IMR-90 (cell line): ENCODE measurements around the gene R3HDM4. TPM values are rescaled to one million over a fixed set of nuclear protein-coding genes. Genes with fewer than 3 reads are reported as not detected.

ENCODE experiments used
- ATAC-seq: fragments of 200-7000 bp; cut with Tn5 transposase; 2 replicates; pipeline ENCODE4 v1.9.1; 2020; ENCODE audit warnings: low read depth, mild to moderate bottlenecking, moderate library complexity
- BruUV-seq: library from RNA; stranded (reverse); fragments of 400-500 nt; replicated peaks from 2 replicates; lab custom pipeline; 2021; lab: Mats Ljungman, UMichigan
- CTCF ChIA-PET: fragments of 300-600 bp; formaldehyde crosslinking; extraction: SDS; loops from one replicate; lab custom pipeline; 2021; ENCODE audit warnings: antibody characterized with exemption; lab: Yijun Ruan, JAX
- POLR2A ChIA-PET: fragments of 300-600 bp; sonication (Branson Sonifier 250); formaldehyde crosslinking; loops from one replicate; lab custom pipeline; 2022; ENCODE audit warnings: antibody characterized with exemption; ENCODE audit not compliant: unreplicated experiment; lab: Charles Lee
- DNase-seq: peaks from one replicate; pipeline ENCODE4 v3.0.0; 2013
- H2AFZ ChIP-seq: replicated peaks from 2 replicates; pipeline ENCODE3; 2013; ENCODE audit warnings: low read length, mild to moderate bottlenecking; ENCODE audit not compliant: poor library complexity
- H2AK5ac ChIP-seq: 2 replicates; pipeline ENCODE4 v1.6.1; 2013; ENCODE audit warnings: low read depth, low read length, inconsistent platforms
- H2AK9ac ChIP-seq: replicated peaks from 2 replicates; pipeline ENCODE3; 2013; ENCODE audit warnings: mild to moderate bottlenecking, low read depth, low read length, moderate library complexity; ENCODE audit not compliant: poor library complexity
- H2BK120ac ChIP-seq: 2 replicates; pipeline ENCODE4 v1.6.1; 2013; ENCODE audit warnings: low read depth, low read length, inconsistent platforms
- H2BK15ac ChIP-seq: 3 replicates; pipeline ENCODE4 v1.6.1; 2013; ENCODE audit warnings: low read depth, low read length, inconsistent platforms
- H2BK20ac ChIP-seq: 2 replicates; pipeline ENCODE4 v1.6.1; 2013; ENCODE audit warnings: low read depth, mild to moderate bottlenecking, inconsistent platforms, low read length, moderate library complexity
- H2BK5ac ChIP-seq: 2 replicates; pipeline ENCODE4 v1.6.1; 2013; ENCODE audit warnings: mild to moderate bottlenecking, low read depth, low read length, inconsistent platforms; ENCODE audit not compliant: poor library complexity, severe bottlenecking
- H3K14ac ChIP-seq: replicated peaks from 2 replicates; pipeline ENCODE4 v1.6.1; 2013; ENCODE audit warnings: low read depth, low read length, inconsistent platforms
- H3K18ac ChIP-seq: 2 replicates; pipeline ENCODE4 v1.6.1; 2013; ENCODE audit warnings: low read depth, low read length, control low read depth
- H3K23ac ChIP-seq: 2 replicates; pipeline ENCODE4 v1.6.1; 2013; ENCODE audit warnings: low read depth, low read length, inconsistent platforms
- H3K27ac ChIP-seq: 2 replicates; pipeline ENCODE4 v1.5.1; 2013; ENCODE audit warnings: mild to moderate bottlenecking, control low read depth, low read length; ENCODE audit not compliant: insufficient read depth
- H3K27me3 ChIP-seq: 2 replicates; pipeline ENCODE4 v1.6.1; 2013; ENCODE audit warnings: low read length; ENCODE audit not compliant: control insufficient read depth, insufficient read depth
- H3K36me3 ChIP-seq: 2 replicates; pipeline ENCODE4 v1.6.1; 2013; ENCODE audit warnings: low read length, mixed read lengths; ENCODE audit not compliant: control insufficient read depth, insufficient read depth
- H3K4ac ChIP-seq: 2 replicates; pipeline ENCODE4 v1.6.1; 2013; ENCODE audit warnings: low read depth, low read length, inconsistent platforms
- H3K4me1 ChIP-seq: 2 replicates; pipeline ENCODE4 v1.6.1; 2013; ENCODE audit warnings: low read length, mixed read lengths; ENCODE audit not compliant: control insufficient read depth, insufficient read depth
- H3K4me2 ChIP-seq: 2 replicates; pipeline ENCODE4 v1.6.1; 2013; ENCODE audit warnings: low read depth, mild to moderate bottlenecking, control low read depth, low read length, moderate library complexity
- H3K4me3 ChIP-seq: 2 replicates; pipeline ENCODE4 v1.5.1; 2013; ENCODE audit warnings: low read depth, mild to moderate bottlenecking, control low read depth, low read length, moderate library complexity; ENCODE audit not compliant: insufficient read depth
- H3K56ac ChIP-seq: 2 replicates; pipeline ENCODE4 v1.6.1; 2013; ENCODE audit warnings: low read length, inconsistent platforms; ENCODE audit not compliant: insufficient read depth; ENCODE audit errors: extremely low read depth
- H3K79me1 ChIP-seq, 2 experiments: 2 replicates each; pipeline ENCODE4 v1.6.1; 2013; ENCODE audit warnings: low read length in 2 of 2, inconsistent platforms in 1 of 2, low read depth in 1 of 2
- H3K9ac ChIP-seq: 2 replicates; pipeline ENCODE4 v1.6.1; 2013; ENCODE audit warnings: low read depth, low read length, control low read depth
- H3K9me1 ChIP-seq: 2 replicates; pipeline ENCODE4 v1.6.1; 2013; ENCODE audit warnings: low read length, inconsistent platforms; ENCODE audit not compliant: insufficient read depth
- H3K9me3 ChIP-seq: 2 replicates; pipeline ENCODE4 v1.6.1; 2013; ENCODE audit warnings: low read length; ENCODE audit not compliant: control insufficient read depth, insufficient read depth
- H4K20me1 ChIP-seq: 2 replicates; pipeline ENCODE4 v1.6.1; 2013; ENCODE audit warnings: low read length, inconsistent platforms; ENCODE audit not compliant: insufficient read depth
- H4K5ac ChIP-seq: 2 replicates; pipeline ENCODE4 v1.6.1; 2013; ENCODE audit warnings: mild to moderate bottlenecking, low read depth, low read length, control low read depth
- H4K8ac ChIP-seq, 2 experiments: 2 replicates each; pipeline ENCODE4 v1.6.1; 2013; ENCODE audit warnings: low read depth in 2 of 2, low read length in 2 of 2, control low read depth in 1 of 2, inconsistent platforms in 1 of 2
- H4K91ac ChIP-seq: 2 replicates; pipeline ENCODE4 v1.6.1; 2013; ENCODE audit warnings: low read depth, low read length, inconsistent platforms; ENCODE audit not compliant: insufficient read depth
- BHLHE40 ChIP-seq: fragments of 150-350 bp; IDR thresholded peaks from 2 replicates; pipeline ENCODE4 v1.6.1; 2016; ENCODE audit warnings: mild to moderate bottlenecking, low read depth, low read length
- RCOR1 ChIP-seq: IDR thresholded peaks from 2 replicates; pipeline ENCODE4 v1.6.1; 2012; ENCODE audit warnings: mild to moderate bottlenecking, low read length, improper control_type of control experiment; ENCODE audit not compliant: insufficient replicate concordance
- WGBS, 2 experiments: methylation state at CpG; one replicate each; pipeline versions ENCODE4 v1.1.5 to v1.1.7; 2013; ENCODE audit warnings: missing lambda C conversion rate in 2 of 2; ENCODE audit not compliant: insufficient read length in 1 of 2; ENCODE audit errors: extremely low coverage in 2 of 2; 5-methylcytosine and 5-hydroxymethylcytosine counted together
- dilution Hi-C: fragments of 300-500 bp; cut with HindIII; formaldehyde crosslinking; loops from one replicate; pipeline ENCODE4 v1.14.3; 2018; ENCODE audit warnings: low sequenced_read_pairs; ENCODE audit not compliant: unreplicated experiment
- in situ Hi-C: fragments of 300-500 bp; cut with MboI; formaldehyde crosslinking; loops from 3 replicates; pipeline ENCODE4 v1.14.3; 2019; ENCODE audit warnings: low sequenced_read_pairs, inconsistent platforms, mixed read lengths
- intact Hi-C: fragments of 100-400 bp; cut with micrococcal nuclease; formaldehyde crosslinking; loops from 2 replicates; pipeline ENCODE4 v1.10.0; 2022
- polyA plus RNA-seq, 3 experiments: library from polyadenylated mRNA; depleted of rRNA; stranded (reverse); fragments of >200 nt; gene quantifications; 2 replicates each; pipeline ENCODE4 v1.2.3, GENCODE V29; 2012; ENCODE audit warnings: low replicate concordance in 1 of 3
- total RNA-seq: library from RNA; depleted of rRNA; stranded (reverse); fragments of >200 nt; gene quantifications from 2 replicates; pipeline ENCODE4 v1.2.3, GENCODE V29; 2012
- TF ChIP-seq, protein P1 (sequence below): conservative IDR thresholded peaks from 2 replicates; pipeline ENCODE4 v1.5.1; 2012; ENCODE audit warnings: mild to moderate bottlenecking, low read depth, low read length, improper control_type of control experiment

Gene R3HDM4
- total and polyA plus RNA-seq, 2 of the 4 experiments (the other 2 are of a cell fraction) = 9.0 to 51.5 TPM

DNA sequence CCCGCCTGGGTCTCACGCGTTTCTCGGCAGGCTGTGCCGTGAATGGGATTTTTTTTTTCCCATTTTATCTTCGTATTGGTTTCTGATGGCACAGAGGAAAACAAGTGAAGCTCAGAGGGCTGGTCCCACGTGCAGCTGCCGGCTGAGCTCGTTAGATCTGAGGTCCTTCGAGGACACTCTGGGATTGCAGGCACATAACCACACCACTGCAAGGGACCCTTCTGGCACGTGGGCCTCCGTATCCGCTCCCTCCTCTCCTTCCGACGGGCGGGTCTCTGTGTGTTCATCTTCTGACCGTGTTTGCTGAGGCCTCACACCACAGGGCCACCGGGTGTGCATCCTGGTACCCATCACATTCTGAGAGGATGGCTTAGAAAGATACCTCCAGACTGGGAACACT lies 36.9 kb downstream of the R3HDM4 start:
- ATAC-seq = no peak
- Histone ChIP-seq H3K9me1 (no peaks in the 10 kb centered on the region), H3K4me1 (peaks cover 5% of the 10 kb centered on the region), H2BK5ac (no peak overlapping the region), H3K4me2 (no peak overlapping the region), H2AK5ac (no peak overlapping the region), H4K20me1 (peaks cover 15% of the 10 kb centered on the region), H4K5ac (no peak overlapping the region), H3K23ac (no peak overlapping the region), H3K79me1 (peaks cover 0 to 4% of the 10 kb centered on the region in 2 experiments; a peak in 1 of 4 replicates), H2AK9ac (no peak overlapping the region), H2AFZ (no peak overlapping the region), H3K14ac (no peak overlapping the region), H3K4ac (no peak overlapping the region), H3K27ac (no peak overlapping the region), H2BK15ac (no peak overlapping the region), H3K4me3 (no peak overlapping the region), H3K27me3 (no peaks in the 10 kb centered on the region), H3K18ac (no peak overlapping the region), H2BK20ac (no peak overlapping the region), H3K9ac (no peak overlapping the region), H4K91ac (no peak overlapping the region), H4K8ac (no peak overlapping the region), H3K9me3 (no peaks in the 10 kb centered on the region), H3K56ac (no peak overlapping the region), H3K36me3 (peaks cover 43% of the 10 kb centered on the region), H2BK120ac (no peak overlapping the region)
- 85% methylated on average over 15 of the region's 18 CpGs; no CpG with 5 or more reads in 1 of the 2 experiments for WGBS, 2 experiments
- dilution Hi-C loops (no loop called here), in situ Hi-C loops (no loop called here), intact Hi-C loops (no loop called here)
- ChIA-PET POLR2A (no interaction called here), CTCF (no interaction called here)
- BruUV-seq = no TSS peak
- TF ChIP-seq BHLHE40 (no peak), RCOR1 (no peak)
- TF ChIP-seq, protein P1, sequence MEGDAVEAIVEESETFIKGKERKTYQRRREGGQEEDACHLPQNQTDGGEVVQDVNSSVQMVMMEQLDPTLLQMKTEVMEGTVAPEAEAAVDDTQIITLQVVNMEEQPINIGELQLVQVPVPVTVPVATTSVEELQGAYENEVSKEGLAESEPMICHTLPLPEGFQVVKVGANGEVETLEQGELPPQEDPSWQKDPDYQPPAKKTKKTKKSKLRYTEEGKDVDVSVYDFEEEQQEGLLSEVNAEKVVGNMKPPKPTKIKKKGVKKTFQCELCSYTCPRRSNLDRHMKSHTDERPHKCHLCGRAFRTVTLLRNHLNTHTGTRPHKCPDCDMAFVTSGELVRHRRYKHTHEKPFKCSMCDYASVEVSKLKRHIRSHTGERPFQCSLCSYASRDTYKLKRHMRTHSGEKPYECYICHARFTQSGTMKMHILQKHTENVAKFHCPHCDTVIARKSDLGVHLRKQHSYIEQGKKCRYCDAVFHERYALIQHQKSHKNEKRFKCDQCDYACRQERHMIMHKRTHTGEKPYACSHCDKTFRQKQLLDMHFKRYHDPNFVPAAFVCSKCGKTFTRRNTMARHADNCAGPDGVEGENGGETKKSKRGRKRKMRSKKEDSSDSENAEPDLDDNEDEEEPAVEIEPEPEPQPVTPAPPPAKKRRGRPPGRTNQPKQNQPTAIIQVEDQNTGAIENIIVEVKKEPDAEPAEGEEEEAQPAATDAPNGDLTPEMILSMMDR = no peak
- no peak for DNase-seq
